Neural progenitor cell (in vitro differentiated cells): ENCODE measurements around the gene ATIC.

Source experiments
- CTCF ChIP-seq: fragments of 200-600 bp; sonication (generic); IDR thresholded peaks from 2 replicates; pipeline ENCODE4 v1.5.1; 2017; ENCODE audit warnings: antibody characterized with exemption, mild to moderate bottlenecking
- EZH2 ChIP-seq: fragments of 200-600 bp; sonication (generic); IDR thresholded peaks from 2 replicates; pipeline ENCODE4 v1.6.1; 2017; ENCODE audit warnings: antibody characterized with exemption, mild to moderate bottlenecking, moderate library complexity
- EZH2phosphoT487 ChIP-seq: fragments of 200-600 bp; sonication (generic); IDR thresholded peaks from 2 replicates; pipeline ENCODE4 v1.6.1; 2017; ENCODE audit warnings: antibody characterized with exemption

- TF ChIP-seq CTCF = no peak
- no peak for TF ChIP-seq EZH2
- TF ChIP-seq EZH2phosphoT487 = no peak
Observed at GRCh38 chr2:215375467-215375830, 63.6 kb downstream of the ATIC start.
